Measurements from ENCODE around the gene RPP40.

The RPP40 gene

GRCh38 chr6:5004373-5005037 lies 668 bp upstream of the RPP40 start:
- TF ChIP-seq TEAD4 (IDR thresholded peaks at IDR 0.05), result no peak
- TF ChIP-seq RAD21 (IDR thresholded peaks at IDR 0.05; ENCODE audit: low read depth), result no peak
- no peak for TF ChIP-seq NFIC (IDR thresholded peaks at IDR 0.05)
- no peak for TF ChIP-seq EGR1 (IDR thresholded peaks at IDR 0.05)

- TF ChIP-seq YY1 (IDR thresholded peaks at IDR 0.05; ENCODE audit: low read depth) (no peak), EGR1 (IDR thresholded peaks at IDR 0.05) (no peak), MAX (IDR thresholded peaks at IDR 0.05) (no peak), TCF12 (IDR thresholded peaks at IDR 0.05; ENCODE audit: low read depth) (no peak), EP300 (IDR thresholded peaks at IDR 0.05; ENCODE audit: borderline replicate concordance) (no peak), RAD21 (IDR thresholded peaks at IDR 0.05; ENCODE audit: low read depth) (no peak), TAF1 (IDR thresholded peaks at IDR 0.05; ENCODE audit: low read depth) (no peak), FOXM1 (IDR thresholded peaks at IDR 0.05; ENCODE audit: borderline replicate concordance, low read depth) (no peak), NFIC (IDR thresholded peaks at IDR 0.05) (no peak), USF1 (IDR thresholded peaks at IDR 0.05) (no peak)
Measured at GRCh38 chr6:4999586-4999985, 4.3 kb downstream of the RPP40 start.

- TF ChIP-seq FOXM1 (IDR thresholded peaks at IDR 0.05; ENCODE audit: borderline replicate concordance, low read depth), result no peak
- TF ChIP-seq TEAD4 (IDR thresholded peaks at IDR 0.05), result no peak
- no peak for TF ChIP-seq TCF12 (IDR thresholded peaks at IDR 0.05; ENCODE audit: low read depth)
- no peak for TF ChIP-seq CEBPB (IDR thresholded peaks at IDR 0.05)
- no peak for TF ChIP-seq MAX (IDR thresholded peaks at IDR 0.05)
- no peak for TF ChIP-seq TAF1 (IDR thresholded peaks at IDR 0.05; ENCODE audit: low read depth)
- TF ChIP-seq RAD21 (IDR thresholded peaks at IDR 0.05; ENCODE audit: low read depth), result no peak
- TF ChIP-seq REST (IDR thresholded peaks at IDR 0.05; ENCODE audit: low read depth), result no peak
- no peak for TF ChIP-seq NFIC (IDR thresholded peaks at IDR 0.05)
- TF ChIP-seq ZBTB7A (IDR thresholded peaks at IDR 0.05; ENCODE audit: low read depth), result no peak
Measured at GRCh38 chr6:4997862-4998261, 6.0 kb downstream of the RPP40 start.

GRCh38 chr6:4994741-4995140 lies 9.1 kb downstream of the RPP40 start:
- no peak for TF ChIP-seq TCF12 (IDR thresholded peaks at IDR 0.05; ENCODE audit: low read depth)
- no peak for TF ChIP-seq USF1 (IDR thresholded peaks at IDR 0.05)
- TF ChIP-seq FOXM1 (IDR thresholded peaks at IDR 0.05; ENCODE audit: borderline replicate concordance, low read depth), result no peak
- no peak for TF ChIP-seq MAX (IDR thresholded peaks at IDR 0.05)
- TF ChIP-seq TAF1 (IDR thresholded peaks at IDR 0.05; ENCODE audit: low read depth), result no peak
- no peak for TF ChIP-seq EP300 (IDR thresholded peaks at IDR 0.05; ENCODE audit: borderline replicate concordance)
- TF ChIP-seq RAD21 (IDR thresholded peaks at IDR 0.05; ENCODE audit: low read depth), result no peak
- no peak for TF ChIP-seq CREB1 (IDR thresholded peaks at IDR 0.05; ENCODE audit: low read depth)
- no peak for TF ChIP-seq NFIC (IDR thresholded peaks at IDR 0.05)
- TF ChIP-seq ZBTB7A (IDR thresholded peaks at IDR 0.05; ENCODE audit: low read depth), result no peak
- no peak for TF ChIP-seq EGR1 (IDR thresholded peaks at IDR 0.05)
- TF ChIP-seq YY1 (IDR thresholded peaks at IDR 0.05; ENCODE audit: low read depth), result no peak
- TF ChIP-seq CEBPB (IDR thresholded peaks at IDR 0.05), result no peak
- no peak for TF ChIP-seq REST (IDR thresholded peaks at IDR 0.05; ENCODE audit: low read depth)
- no peak for TF ChIP-seq TEAD4 (IDR thresholded peaks at IDR 0.05)

GRCh38 chr6:4987432-4987831 lies 16.4 kb downstream of the RPP40 start:
- TF ChIP-seq FOXM1 (IDR thresholded peaks at IDR 0.05; ENCODE audit: borderline replicate concordance, low read depth), result no peak
- TF ChIP-seq TCF12 (IDR thresholded peaks at IDR 0.05; ENCODE audit: low read depth), result no peak
- TF ChIP-seq RAD21 (IDR thresholded peaks at IDR 0.05; ENCODE audit: low read depth), result no peak
- TF ChIP-seq EGR1 (IDR thresholded peaks at IDR 0.05), result no peak
- no peak for TF ChIP-seq YY1 (IDR thresholded peaks at IDR 0.05; ENCODE audit: low read depth)
- no peak for TF ChIP-seq NFIC (IDR thresholded peaks at IDR 0.05)
- no peak for TF ChIP-seq REST (IDR thresholded peaks at IDR 0.05; ENCODE audit: low read depth)
- no peak for TF ChIP-seq CEBPB (IDR thresholded peaks at IDR 0.05)
- TF ChIP-seq TEAD4 (IDR thresholded peaks at IDR 0.05), result no peak
- TF ChIP-seq USF1 (IDR thresholded peaks at IDR 0.05), result no peak
- no peak for TF ChIP-seq MAX (IDR thresholded peaks at IDR 0.05)
- TF ChIP-seq ZBTB7A (IDR thresholded peaks at IDR 0.05; ENCODE audit: low read depth), result no peak
- TF ChIP-seq TAF1 (IDR thresholded peaks at IDR 0.05; ENCODE audit: low read depth), result no peak

Measured in Ishikawa (cell line).